IPS-NIHi7 (cell line): ENCODE measurements around the gene ABHD10.

ENCODE experiments used
- DNase-seq: peaks from one replicate; pipeline ENCODE4 v3.0.0; 2012; ENCODE audit warnings: mixed read lengths; ENCODE audit errors: extremely low spot score

ABHD10 gene

DNA sequence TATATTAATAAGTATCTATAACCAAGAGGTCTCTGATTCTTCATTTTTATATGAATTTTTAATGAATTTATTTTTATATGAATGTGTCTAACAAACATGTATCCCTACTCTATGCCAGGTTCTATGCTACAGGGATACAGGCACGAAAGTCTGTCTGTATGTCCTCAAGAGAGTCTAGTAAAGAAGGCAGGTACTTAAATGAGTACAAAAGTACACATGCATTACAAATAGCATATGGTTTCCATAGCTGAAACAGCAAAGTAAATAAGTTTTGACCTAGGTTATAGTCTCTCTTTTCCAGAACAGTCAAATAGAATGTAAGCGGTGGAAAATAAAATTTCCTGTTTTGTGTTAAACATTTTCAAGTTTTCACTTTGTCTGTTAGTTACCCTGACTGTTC, 13.3 kb upstream of the ABHD10 start:
- no peak for DNase-seq

DNA sequence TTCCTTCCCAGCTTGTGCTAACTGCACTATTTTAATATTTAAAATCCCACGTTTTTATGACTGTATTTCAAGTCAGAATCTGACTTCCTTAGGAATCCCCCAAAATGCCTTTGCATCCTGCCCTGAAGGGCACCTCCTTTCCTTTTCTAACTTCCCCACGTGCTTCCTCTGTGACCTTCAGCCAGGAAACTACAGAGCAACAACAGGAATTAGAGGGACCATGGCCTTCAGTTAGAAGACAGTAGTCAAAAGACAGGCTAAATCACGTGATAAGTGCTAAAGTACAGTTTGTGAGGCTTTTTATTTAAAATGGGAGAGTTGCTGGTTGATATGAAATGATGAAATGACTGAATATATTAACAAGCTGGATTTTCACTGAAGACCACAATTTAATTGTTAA, 11.8 kb upstream of the ABHD10 start:
- no peak for DNase-seq

- peak; percentile 69 for DNase-seq
These were observed 11.1 kb upstream of the ABHD10 start for GRCh38 chr3:111967651-111968274.

DNA sequence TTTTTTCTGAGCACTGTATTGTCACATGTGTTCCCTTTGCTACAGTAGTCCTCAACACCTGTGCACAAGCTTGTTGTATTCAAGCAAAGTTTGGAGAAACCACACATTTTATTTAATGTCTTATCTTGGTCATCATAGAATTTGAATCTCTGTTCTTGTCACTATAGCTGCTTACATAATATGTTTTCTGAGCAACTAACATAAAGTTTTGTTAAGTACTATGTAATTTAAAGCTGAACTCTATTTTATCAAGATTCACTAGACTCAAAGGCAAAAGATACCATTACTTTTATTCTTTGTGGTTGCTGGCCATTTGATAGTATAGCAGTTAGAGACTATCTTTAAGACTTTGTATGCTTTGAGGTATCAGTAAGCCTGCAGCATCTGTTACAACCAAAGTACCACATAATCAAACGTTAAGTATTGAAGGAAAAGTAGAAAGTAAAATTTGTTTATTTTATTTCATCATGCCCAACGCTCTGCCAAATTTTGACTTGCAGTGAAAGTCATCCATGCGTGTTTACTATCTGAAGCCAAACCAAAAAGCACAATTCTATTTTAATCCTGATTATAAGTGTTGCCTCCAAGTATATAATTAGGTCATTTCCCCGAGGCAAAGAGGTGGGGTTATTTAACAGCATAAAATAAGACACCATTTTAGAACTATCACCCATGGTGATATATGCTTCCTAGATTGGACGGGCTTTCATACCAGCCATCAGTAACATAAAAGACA, 10.3 kb upstream of the ABHD10 start:
- no peak for DNase-seq

GRCh38 chr3:111970376-111970775, 8.4 kb upstream of the ABHD10 start:
- no peak for DNase-seq

DNA sequence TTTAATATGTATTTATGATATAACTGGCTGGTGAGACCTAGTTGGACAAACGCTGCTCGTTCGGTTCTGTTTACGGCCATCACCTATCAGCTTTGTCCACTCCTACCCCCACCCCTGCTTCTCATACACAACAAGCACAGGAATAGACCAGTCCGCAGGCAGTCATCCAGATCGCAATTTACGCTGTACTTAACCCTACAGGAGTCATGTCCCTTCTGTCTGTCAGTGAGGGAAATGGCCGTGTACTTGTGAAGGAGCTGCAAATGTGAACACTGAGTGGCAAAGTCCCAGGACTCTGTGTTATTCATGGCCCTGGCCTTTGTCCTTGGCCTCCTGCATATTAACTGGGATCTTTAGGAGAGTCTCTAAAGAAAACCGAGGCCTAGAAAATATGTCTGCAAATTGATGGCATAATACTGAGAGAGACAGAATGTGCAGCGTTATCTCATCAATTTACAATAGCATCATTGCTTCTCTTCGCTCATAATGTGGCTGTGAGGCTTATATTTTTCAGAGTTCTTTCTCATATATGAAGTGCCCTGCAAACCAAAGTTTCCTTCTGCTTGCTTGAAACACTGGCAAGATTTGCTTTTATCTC, 7.2 kb upstream of the ABHD10 start:
- DNase-seq = no peak

DNA sequence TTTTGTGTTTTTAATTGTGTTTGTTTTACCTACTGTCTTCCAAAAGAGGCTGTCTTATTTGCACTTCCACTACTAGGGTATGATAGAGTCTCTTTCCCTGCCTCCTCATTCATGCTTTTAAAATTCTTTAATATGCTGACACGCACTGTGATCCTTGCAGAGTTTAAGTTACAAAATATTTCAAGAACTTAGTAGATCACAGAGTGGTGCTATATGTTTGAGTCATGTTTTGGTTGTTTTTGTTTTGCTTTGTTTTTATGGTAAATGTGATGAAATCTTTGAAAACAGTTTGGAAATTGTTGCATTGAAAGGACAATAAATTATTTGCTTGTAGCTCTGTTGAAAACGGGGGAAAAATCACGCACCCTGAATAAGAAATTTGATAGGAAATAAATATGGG, 5.9 kb upstream of the ABHD10 start:
- DNase-seq = no peak

- no peak for DNase-seq
These were observed 3.7 kb upstream of the ABHD10 start for GRCh38 chr3:111975131-111975530.

DNA sequence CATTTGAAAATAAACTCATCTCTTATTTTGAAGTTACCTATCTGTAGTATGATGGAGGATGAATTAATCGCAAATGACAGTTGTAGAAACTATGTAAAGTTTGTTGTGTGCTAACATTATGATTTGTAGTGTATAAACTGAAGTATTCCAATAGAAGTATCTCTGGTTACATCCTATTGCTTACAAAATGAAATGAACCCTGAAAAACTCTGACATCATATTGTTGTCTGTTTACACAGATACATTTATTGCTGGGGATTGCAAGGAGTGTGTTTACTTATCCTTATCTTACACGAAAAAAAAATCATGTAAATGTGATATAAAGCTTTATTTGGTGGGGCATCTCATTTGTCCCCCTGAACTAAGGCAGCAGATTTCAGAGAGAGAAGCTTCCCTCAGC, 2.6 kb upstream of the ABHD10 start:
- DNase-seq = no peak

DNA sequence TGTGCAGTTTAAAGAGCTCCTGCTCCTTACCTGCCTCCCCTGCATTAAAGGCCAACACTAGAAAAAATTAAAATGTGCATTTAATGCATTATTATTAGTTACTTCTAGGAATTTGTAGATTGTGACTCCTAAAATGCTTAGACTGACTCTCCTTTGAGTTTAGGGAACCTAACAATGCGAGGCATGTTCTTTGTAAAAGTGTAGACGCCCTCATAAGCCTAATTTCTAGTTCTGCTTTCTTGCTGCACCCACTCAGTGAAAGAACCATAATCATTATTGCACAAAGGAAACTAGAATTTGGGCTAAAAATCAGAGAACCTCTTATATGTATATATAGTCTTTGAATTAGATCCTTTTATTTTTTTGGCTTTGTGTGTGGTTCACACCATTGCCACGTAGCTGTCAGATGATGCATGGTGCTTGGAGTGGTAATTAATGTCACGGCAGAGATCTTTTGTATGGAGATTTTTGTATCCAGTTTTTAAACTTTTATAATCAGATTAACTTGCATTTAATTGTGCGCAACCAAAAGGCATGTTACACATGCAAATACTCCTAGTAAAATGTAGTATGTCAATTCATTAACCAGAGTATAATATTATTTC, 710 bp downstream of the ABHD10 start:
- no peak for DNase-seq

GRCh38 chr3:111980716-111981456, 2.1 kb downstream of the ABHD10 start:
- DNase-seq = no peak

GRCh38 chr3:111981457-111981763, 2.6 kb downstream of the ABHD10 start:
- DNase-seq = no peak

- no peak for DNase-seq
These were observed 5.9 kb downstream of the ABHD10 start for GRCh38 chr3:111984636-111985298.

DNA sequence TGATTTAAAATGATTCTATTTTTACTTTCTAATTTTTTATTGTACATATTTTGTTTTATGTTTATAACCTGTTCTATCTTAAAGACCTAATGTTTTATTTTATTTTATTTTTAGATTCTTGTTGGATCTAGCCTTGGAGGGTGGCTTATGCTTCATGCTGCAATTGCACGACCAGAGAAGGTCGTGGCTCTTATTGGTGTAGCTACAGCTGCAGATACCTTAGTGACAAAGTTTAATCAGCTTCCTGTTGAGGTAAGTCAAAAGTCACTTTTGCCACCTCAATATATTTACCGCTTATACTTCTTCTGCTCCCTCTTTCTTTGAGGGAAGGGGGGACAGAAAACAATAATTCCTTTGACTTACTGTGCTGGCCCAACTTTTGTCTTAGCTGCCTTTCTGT, 8.0 kb downstream of the ABHD10 start:
- DNase-seq = no peak

- no peak for DNase-seq
These were observed 10.3 kb downstream of the ABHD10 start for GRCh38 chr3:111989061-111989678.

DNA sequence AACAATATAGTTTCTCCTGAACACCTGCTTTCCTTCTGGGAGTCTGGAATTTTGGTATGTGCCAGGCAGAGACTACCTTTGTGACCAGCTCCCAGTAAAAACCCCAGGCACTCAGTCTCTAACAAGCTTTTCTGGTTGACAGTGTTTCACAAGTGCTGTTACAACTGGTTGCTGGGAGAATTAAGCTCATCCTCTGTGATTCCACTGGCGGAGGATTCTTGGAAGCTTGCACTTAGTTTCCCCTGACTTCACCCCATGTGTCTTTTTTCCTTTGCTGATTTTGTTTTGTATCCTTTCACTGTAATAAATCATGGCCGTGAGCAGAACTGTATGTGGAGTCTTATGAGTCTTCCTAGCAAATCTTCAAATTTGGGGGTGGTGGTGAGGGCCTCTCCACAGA, 14.2 kb downstream of the ABHD10 start:
- DNase-seq = no peak

DNA sequence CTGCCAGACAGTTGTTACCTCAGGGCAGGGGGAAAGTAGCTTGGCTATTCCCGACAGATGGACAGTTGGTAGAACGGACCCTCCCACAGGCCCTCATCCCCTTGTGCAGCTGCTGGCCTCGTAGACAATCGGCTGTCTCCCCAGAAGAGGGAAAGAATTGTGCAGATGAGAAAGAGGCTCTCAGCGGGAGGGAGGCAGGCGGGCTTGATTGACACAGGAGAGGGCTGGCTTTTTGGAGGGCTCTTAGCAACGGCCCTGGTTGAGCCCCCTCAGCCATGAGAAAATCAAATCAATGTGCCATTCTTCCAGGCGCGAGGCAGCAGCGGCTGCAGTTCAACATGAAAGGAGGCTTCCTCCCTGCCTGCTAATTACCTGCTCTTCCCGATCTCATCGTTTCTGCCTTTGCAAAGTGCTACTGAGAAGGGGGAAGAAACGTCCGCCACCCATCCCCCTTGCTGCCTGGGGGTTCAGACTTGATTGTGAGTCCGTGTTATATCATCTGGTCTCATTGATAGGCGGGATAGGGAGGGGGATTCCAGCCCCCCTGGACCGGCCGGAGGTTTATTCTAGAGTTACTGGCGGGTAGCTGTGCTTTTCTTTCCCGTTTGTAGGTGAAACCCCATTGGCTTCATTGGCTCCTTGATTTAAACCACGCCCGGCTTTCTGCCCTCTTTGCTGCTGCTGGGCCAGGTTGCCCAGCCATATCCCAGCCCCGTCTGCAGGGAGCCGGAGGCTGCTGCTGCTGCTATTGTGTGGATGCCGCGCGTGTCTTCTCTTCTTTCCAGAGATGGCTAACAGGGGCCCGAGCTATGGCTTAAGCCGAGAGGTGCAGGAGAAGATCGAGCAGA, 20.0 kb downstream of the ABHD10 start, which contains the start of gene TAGLN3:
Gene TAGLN3, plus strand, starts transcription at position 287 of the 848 bp plus-strand sequence. Its CDS starts 501 bp downstream, at position 788.
- DNase-seq = peak; percentile 66

GRCh38 chr3:111999484-112000324, 20.9 kb downstream of the ABHD10 start:
- DNase-seq = no peak

DNA sequence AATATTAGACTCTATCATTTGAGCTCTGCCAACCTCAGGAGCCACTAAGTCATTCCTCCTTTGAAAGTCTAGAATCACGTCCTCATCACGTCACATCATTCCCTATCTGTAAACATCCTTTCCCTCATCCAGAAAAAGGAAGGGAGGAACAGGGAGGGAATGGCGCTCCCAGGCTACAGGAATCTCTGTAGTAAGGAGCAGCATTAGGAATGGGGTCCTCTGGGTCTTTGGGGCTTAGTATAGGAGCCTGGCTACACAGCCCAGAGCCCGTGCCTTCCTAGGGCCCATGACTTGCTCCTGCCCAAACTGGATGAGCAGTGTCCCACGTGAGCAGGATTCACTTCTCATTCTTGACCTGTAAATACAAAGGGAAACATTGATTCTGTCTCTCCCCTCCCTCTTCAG, 21.5 kb downstream of the ABHD10 start:
- no peak for DNase-seq
